GM18511 (cell line): ENCODE data around the gene ZDHHC11B.
A peak's percentile ranks its signal among the peaks of the same experiment; 100 is the strongest.
"Not testable (repeated sequence)": the region's sequence is repeated elsewhere in the genome, so short reads cannot be mapped to it uniquely, and the experiment has no call there.

ENCODE experiments used
- ATAC-seq: cut with Tn5 transposase; IDR thresholded peaks from one replicate; pipeline ENCODE4 v1.9.1; 2021; ENCODE audit warnings: mild to moderate bottlenecking, moderate library complexity; ENCODE audit not compliant: unreplicated experiment

ZDHHC11B gene, protein sequence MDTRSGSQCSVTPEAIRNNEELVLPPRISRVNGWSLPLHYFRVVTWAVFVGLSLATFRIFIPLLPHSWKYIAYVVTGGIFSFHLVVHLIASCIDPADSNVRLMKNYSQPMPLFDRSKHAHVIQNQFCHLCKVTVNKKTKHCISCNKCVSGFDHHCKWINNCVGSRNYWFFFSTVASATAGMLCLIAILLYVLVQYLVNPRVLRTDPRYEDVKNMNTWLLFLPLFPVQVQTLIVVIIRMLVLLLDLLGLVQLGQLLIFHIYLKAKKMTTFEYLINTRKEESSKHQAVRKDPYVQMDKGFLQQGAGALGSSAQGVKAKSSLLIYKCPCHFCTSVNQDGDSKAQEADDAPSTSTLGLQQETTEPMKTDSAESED

DNA sequence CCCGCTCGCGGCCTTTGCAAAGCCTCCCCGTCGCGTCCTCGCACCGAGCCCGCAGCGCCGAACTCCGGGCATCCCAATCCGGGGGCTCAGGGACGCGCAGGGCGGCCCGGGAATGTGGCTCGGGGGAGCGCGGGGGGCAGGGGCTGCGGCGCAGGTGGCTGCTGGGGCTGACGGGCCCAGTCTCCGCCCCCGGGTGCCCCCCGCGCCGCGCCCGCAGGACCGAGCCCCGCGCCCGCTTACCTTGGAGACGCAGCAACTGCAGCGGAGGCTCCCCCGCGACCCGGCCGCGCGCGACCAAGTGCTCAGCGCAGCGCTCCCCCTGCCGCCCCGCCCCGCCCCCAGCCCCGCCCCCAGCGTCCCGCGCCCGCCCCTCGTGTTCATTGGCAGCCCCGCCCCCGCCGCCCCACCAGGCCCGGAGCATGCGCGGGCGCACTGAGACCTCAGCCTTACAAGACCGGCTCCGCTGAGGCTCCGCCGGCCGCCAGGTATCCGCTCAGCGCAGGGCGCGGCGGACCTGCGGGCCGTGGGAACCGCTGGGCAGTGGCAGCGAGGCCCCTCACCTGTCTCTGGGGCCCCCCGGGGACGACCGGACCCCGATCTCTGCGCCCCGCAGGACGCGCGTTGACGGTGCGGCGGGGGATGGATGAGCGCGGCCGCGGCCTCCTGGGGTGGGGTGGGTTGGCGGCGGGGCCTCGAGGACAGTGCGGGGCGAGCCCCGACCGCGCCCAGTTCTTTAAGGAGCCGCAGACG, at the start of gene ZDHHC11B:
Gene ZDHHC11B (minus strand): TSS at position 302 of the 750 bp plus-strand sequence. CDS start 17,810 bp downstream, outside the sequence.
- ATAC-seq, result peak; percentile 66

DNA sequence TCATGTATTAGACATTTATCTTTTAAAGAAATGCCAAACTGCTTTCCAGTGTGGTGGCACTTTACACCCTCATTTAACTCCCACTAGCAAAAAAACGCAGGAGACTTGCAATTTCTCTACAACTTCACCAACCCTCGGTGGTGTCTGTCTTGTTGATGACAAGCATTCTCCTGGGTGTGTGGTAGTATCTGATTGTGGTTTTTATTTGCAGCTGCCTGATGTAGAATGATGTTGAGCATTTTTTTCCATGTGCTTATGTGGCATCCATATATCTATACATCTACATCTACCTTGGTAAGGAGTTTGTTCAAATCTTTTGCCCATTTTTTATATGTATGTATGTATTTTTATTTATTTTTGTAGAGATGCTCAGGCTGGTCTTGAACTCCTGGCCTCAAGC, 49.5 kb upstream of the ZDHHC11B start:
- ATAC-seq, result not testable (repeated sequence)

DNA sequence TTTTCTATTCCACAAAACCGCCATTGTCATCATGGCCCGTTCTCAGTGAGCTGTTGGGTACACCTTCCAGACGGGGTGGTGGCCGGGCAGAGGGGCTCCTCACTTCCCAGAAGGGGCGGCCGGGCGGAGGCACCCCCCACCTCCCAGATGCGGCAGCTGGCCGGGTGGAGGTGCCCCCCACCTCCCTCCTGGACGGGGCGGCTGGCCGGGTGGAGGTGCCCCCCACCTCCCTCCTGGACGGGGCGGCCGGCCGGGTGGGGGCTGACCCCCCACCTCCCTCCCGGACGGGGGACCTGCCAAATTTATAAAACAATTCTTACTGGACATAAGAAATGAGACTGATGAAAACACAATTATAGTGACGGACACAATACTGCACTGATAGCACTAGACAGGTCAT, 43.7 kb upstream of the ZDHHC11B start:
- ATAC-seq, result not testable (repeated sequence)

DNA sequence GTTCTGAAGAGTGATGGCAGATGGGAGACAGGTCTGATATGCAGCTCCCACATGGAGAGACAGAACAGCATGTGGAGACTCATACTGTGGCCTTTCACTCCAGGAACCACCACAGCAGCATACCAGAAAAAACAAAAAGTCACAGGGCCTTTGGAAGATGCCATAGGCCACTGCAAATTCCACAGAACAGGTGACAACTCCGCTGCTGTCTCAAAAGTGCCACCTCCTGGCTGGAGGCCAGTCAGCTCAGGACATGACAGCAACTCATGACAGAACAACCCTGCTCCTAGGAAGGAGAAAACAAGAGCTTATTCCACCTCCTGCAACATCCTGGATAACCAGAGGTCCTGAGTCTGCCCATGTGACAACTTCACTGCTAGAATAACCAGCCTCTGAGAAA, 41.0 kb upstream of the ZDHHC11B start:
- not testable (repeated sequence) for ATAC-seq

DNA sequence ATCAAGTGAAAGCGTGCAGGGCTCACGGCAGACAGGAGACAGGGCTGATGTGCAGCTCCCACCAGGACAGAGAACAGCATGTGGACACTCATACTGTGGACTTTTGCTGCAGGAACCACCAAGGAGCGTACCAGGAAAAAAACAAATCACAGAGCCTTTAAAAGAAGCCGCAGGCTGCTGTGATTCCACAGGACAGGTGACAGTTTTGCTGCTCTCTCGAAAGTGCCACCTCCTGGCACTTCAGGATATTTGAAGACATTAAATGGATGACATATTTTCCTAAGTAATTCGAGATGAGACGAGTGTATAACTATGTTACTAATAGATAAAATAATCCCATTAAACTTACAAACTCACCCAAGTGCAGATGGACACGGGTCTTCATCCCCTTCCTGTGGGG, 37.0 kb upstream of the ZDHHC11B start:
- no peak for ATAC-seq

DNA sequence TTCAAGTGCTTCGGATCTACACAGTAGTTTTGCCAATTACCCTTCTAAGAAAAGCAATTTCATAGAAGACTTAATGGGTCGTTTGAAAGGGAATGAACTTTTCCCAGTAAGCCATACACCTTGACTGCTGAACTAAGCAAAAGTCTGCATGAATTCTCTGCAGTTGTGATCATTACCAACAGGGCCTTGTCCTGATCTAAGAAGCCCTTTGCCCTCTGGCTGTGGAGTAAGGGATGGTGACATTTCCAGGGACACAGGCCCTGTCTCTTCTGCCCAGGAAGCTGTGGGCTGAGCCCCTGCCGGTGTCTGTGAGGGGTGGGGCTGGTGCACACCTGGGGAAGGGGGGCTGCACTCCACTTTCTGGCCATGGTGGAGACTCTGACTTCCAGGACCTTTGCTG, 35.7 kb upstream of the ZDHHC11B start:
- no peak for ATAC-seq

DNA sequence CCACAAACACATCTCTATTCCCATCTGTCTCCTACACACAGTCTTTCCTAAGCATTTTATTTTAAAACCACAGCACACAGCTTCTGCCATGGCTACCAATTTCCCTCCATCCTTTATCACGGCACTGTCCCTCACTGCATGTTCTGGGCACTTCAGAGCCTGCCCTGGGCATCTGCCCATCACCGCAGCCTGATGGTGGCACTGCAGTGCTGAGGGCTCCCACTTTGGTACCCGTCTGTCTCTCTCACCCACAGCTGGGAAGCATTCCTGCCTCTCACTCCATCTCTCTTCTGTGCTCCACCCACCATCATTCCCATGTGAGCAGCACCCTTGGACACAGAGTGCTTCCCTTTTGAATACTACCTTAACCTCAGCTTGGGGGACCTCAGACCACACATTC, 34.5 kb upstream of the ZDHHC11B start:
- no peak for ATAC-seq

DNA sequence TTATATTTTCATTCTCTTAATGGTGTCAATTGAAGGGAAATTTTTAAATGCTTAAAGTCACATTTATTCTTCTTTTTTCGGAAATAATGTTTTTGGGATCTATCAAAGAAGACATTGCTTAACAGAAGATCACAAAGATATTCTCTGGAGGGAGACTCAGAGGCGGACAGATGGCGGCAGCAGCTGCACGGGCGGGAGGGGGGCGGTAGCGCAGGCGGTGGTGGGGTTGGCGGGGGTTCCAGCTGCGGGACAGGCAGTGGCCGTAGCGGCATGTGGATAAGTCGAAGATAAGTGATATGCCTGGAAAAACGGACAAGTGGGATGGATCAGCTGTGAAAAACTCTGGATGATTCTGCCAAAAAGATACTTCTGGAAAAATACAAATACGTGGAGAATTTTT, 31.6 kb upstream of the ZDHHC11B start:
- no peak for ATAC-seq

DNA sequence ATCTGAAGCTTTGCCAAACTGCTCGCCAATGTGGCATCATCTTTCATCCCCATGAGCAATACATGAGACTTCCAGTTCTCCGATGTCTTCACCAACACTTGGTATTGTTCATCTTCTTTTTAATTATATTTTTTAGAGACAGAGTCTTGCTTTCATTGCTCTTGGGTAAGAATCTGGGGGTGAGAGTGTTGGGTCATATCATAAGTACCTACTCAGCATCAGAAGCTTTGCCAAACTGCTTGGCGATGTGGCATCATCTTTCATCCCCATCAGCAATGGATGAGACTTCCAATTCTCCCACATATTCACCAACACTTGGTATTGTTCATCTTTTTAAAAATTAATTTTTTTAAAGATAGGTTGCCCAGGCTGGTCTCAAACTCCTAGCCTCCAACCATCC, 30.9 kb upstream of the ZDHHC11B start:
- no peak for ATAC-seq

DNA sequence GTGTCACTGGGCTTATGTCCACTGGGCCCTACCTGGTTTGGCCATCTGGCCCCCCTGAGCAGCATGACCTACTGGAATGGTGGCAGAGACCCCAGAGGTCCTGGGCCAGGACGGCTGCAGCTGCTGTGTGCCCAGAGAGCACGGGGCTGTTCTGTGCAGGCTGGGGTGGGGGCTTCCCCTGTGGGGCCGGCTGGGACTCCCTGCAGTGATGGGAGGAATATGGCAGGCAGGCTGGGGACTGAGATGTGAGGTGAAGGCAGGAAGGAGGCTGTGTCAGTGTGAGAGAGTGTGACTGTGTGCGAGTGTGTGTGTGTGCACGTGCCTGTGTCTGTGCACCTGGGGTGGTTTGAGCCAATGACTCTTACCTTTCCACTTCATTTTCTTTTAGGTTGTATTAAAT, 29.0 kb upstream of the ZDHHC11B start:
- not testable (repeated sequence) for ATAC-seq

DNA sequence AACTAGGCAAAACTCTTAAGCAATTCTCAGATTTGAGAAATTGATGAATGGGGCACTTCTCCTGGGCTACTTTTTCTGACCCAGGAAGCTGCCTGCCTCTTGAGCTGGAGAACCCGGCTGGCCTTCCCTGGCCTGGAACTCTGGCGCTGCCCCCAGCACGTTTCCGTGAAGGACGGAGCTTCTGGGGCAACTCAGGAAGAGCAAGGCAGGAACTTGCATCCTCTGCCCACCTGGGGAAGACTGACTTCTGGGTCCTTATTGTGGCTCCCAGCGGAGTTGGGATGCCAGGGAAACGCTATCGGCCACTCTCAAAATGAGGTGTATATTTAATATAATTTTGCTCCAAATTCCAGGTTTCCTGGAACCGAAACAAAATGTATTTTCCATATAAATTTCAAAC, 26.9 kb upstream of the ZDHHC11B start:
- ATAC-seq, result not testable (repeated sequence)

DNA sequence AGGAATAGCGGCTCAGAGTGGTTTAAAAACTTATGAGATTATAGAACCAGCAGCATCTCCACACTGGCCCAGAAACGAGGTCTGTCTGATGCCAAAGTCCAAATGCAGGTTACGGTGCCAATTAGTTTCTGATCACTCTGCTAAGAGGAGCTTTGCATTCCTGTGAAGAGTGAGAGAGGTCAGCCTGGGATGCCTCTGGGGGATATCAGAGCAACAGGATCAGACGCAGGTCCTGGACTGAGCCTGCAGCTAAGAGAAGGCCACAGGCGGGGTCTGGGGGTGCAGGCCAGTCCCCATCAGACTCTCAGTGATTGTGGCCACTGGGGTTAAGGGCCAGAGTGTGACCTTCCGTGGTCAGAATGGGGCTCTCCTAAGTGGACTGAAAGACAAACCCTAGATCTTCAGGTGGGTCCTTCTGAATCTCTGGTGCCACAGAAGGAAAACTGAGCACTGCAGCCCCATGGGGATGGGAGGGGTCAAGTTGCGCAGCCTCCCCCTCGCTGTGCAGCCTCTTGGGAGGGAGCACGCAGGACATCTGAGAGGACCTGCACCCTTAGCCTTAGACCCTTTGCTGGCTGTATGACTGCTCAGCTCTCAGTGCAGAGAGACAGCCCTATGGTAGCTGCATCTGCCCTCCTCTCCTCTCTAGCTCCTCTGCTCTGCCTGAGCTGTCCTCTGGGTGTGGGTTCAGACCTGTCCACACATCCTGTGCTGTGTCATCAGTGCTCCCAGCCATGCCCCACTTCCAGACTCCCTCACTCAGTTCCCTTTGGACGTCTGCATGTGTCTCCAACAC, 23.4 kb upstream of the ZDHHC11B start:
- ATAC-seq, result not testable (repeated sequence)

DNA sequence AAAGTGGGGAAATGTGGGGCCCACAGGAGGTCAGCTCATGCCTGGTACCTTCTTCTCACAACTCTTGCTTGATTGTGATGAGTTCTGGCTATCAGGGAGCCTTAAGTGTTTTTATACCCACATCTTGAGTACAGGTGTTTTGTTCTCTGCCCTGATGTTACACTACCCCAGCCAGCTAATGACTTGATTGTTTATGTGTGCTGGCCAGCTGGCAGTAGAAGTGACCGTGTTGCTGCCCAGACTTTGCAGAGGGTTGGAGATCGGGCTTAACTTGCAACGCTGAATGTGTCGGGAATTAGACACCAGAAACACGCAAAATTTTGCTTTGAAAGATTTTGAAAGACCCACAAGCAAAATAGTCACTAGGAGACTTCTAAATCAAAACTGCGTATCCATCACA, 16.9 kb upstream of the ZDHHC11B start:
- no peak for ATAC-seq

DNA sequence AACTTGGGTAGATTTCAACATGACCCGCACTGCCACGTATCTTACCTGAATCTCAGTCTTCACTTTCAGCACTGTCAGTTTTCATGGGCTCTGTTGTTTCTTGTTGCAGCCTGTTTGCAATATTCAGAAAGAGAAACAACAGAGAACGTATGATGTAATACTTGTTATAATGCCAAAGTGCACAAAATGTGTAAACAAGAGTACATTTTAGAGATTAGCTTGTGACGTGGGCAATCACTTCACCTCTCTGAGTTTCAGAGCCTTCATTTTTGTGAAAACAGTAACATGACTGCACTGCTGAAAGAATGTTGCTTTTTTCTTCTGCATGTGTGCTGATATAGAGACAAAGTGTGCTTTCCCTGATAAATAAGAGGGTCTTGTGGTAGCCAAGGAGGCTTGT, 16.5 kb upstream of the ZDHHC11B start:
- not testable (repeated sequence) for ATAC-seq

DNA sequence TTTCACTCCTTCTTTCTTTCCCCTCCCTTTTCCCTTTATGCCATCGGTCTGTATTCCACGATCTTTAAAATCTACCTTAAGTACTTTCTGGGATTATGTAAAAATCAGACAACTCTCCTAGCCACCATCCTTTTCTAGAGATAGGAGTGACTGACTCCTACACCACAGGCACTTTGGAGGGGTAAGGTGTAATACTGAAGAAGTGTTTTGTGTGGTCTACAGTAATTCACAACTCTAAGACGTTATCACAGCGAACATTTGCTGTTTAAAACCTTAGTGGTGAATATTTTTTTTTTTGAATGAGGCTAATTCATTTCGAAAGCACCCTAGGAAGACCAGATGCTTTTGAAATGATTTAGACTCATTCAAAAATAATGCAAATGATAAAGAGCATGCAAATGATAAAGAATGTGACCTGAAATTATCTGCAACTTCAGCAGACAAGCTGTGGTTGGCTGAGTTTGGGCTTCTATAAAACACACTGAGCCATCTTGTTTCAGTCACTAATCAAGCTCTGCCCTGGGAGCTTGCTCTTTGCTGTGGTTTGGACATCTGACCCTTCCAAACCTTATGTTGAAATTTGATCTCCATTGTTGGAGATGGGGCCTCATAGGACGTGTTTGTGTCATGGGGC, 14.1 kb upstream of the ZDHHC11B start:
- not testable (repeated sequence) for ATAC-seq

DNA sequence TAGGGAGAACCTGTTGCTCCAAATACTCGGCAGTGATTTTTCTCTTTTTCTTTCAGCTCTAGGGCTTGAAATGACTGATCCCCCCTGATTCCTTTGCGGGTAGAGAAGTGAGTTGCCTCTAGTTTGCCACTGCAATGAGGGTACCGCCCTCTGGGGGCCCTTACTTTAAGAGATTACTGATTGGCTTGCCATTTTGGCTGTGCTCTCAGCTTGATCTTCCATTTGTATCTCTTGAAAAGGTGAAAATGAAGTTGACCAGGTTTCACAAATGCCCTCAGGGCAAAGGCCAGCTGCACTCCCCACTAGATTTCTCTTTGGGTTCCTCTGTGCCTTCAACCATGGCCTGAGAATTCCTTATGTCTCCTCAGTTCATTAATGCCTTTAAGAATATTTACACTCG, 13.5 kb upstream of the ZDHHC11B start:
- not testable (repeated sequence) for ATAC-seq

DNA sequence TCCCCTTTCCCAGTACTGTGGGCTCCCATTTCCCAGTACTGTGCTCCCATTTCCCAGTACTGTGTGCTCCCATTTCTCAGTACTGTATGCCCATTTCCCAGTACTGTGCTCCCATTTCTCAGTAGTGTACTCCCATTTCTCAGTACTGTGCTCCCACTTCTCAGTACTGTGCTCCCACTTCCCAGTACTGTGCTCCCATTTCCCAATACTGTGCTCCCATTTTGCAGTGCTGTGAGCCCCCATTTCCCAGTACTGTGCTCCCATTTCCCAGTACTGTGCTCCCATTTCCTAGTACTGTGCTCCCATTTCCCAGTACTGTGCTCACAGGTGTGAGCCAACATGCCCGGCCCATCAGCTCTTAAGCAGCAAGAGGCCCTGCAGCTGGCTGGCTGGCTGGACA, 11.3 kb upstream of the ZDHHC11B start:
- ATAC-seq, result not testable (repeated sequence)

DNA sequence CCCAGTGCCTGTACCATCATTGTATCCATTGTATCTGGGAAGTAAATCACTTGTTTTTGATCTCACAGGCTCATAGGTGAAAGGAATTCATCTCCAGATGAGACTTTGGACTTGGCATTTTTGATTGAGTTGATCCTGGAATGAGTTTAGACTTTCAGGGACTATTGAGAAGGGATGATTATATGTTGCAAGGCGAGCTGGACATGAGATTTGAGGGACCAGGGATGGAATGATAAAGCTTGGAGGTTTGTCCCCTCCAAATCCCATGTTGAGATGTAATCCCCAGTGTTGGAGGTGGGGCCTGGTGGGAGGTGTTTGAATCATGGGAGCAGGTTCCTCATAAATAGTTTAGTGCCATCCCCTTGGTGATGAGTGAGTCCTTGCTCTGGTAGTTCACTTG, 10.4 kb upstream of the ZDHHC11B start:
- ATAC-seq, result not testable (repeated sequence)

DNA sequence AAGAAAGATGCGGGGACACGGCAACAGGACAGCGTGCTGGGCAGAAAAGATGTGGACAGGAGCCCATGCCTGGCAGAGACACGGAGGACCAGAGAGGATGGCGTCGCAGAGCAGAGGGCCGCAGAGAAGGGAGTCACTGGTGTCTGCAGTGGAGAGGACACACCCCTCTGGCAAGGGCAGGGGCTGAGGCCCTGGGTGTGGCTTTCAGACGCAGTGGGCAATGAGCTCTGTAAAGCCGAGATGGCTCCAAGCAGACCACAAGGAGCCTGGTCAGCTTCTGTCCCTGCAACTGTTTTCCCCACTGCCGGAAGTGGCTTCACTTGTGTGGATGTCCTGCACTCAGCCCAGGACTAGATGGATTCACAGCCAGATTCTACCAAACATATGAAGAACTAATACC, 4.2 kb upstream of the ZDHHC11B start:
- ATAC-seq, result not testable (repeated sequence)

DNA sequence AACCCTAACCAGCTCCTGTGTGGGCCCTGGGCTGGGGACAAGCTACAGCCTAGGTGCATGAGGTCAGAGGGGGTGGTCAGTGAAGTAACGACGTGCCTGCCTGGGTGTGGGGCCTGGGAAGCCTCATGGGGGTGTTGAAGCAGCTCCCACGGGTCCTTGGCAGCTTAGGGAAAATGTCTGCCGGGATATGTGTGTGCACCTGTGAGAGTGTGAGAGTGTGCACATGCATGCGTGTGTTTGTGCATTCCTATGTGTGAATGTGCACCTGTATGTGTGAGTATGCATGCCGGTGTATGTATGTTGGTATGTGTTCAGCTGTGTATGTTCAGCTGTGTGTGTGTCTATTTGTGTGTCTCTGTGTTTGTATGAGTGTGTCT, 3.3 kb upstream of the ZDHHC11B start:
- ATAC-seq, result not testable (repeated sequence)
